ENCODE measurements around the gene PMP22. TPM values are rescaled to one million over a fixed set of nuclear protein-coding genes. Genes with fewer than 3 reads are reported as not detected.

The PMP22 gene
- polyA plus RNA-seq, 1 donor (not counting 4 experiments of a cell fraction or from before 2014, with no cell fraction given) = 7.9 TPM

DNA sequence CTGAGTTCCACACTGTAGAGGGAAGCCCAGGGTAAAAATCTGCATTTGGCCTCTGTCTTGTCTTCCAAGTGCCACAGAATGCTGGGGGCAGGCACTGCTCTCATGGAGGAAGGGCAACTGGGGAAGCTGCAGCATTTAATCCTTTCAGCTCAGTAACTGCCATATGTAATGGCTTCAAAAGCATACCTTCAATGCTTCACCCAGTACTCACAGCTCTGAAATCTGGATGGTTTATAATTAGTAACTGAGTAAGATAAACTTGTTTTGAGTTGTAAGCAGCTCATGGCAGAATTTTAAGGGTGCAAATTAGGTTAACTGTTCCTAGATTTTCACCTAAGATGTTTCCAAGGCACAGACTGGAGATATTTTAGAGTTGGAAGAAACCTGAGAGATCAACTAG is 24.5 kb downstream of the PMP22 start:
- H3K27ac ChIP-seq (ENCODE audit: control insufficient read depth, insufficient read depth, low read length) = no peak overlapping the region
- no peak for FAIRE-seq
- no peaks in the 10 kb centered on the region for H3K9me1 ChIP-seq (ENCODE audit: control insufficient read depth, extremely low read depth, insufficient read depth, low read length)
- no peaks in the 10 kb centered on the region for H3K36me3 ChIP-seq (ENCODE audit: control insufficient read depth in 2 of 2, extremely low read depth in 1 of 2, insufficient read depth in 2 of 2, low read length in 2 of 2)
- H3K4me2 ChIP-seq (ENCODE audit: control insufficient read depth, extremely low read depth, insufficient read depth, low read depth, low read length) = no peak overlapping the region
- no peaks in the 10 kb centered on the region for H4K20me1 ChIP-seq (ENCODE audit: control insufficient read depth, extremely low read depth, insufficient read depth, low read length)
- no peaks in the 10 kb centered on the region for H3K79me2 ChIP-seq (ENCODE audit: control insufficient read depth, insufficient read depth, low read length)
- H3K4me3 ChIP-seq (ENCODE audit: control insufficient read depth in 2 of 3, extremely low read depth in 1 of 3, insufficient read depth in 2 of 3, low read depth in 1 of 3, low read length in 3 of 3) = no peak overlapping the region
- no peak for DNase-seq (ENCODE audit: low read depth, low spot score)
- no peaks in the 10 kb centered on the region for H3K27me3 ChIP-seq (ENCODE audit: control insufficient read depth, extremely low read depth, insufficient read depth, low read length)
- H3K4me1 ChIP-seq (ENCODE audit: control insufficient read depth, extremely low read depth, insufficient read depth, low read length) = no peaks in the 10 kb centered on the region
- no peaks in the 10 kb centered on the region for H3K9me3 ChIP-seq (ENCODE audit: control insufficient read depth, low read depth, low read length)
- dilution Hi-C loops (cut with MboI; ENCODE audit: extremely low pct_ligation_motif_present, low sequenced_read_pairs) = no loop called here
- H2AFZ ChIP-seq (ENCODE audit: control insufficient read depth, low read length) = no peak overlapping the region
- H3K9ac ChIP-seq (ENCODE audit: control insufficient read depth, extremely low read depth, insufficient read depth, low read length) = no peak overlapping the region
- no peak for TF ChIP-seq EZH2 (IDR thresholded peaks at IDR 0.05; ENCODE audit: low read length)
- TF ChIP-seq, protein P1, sequence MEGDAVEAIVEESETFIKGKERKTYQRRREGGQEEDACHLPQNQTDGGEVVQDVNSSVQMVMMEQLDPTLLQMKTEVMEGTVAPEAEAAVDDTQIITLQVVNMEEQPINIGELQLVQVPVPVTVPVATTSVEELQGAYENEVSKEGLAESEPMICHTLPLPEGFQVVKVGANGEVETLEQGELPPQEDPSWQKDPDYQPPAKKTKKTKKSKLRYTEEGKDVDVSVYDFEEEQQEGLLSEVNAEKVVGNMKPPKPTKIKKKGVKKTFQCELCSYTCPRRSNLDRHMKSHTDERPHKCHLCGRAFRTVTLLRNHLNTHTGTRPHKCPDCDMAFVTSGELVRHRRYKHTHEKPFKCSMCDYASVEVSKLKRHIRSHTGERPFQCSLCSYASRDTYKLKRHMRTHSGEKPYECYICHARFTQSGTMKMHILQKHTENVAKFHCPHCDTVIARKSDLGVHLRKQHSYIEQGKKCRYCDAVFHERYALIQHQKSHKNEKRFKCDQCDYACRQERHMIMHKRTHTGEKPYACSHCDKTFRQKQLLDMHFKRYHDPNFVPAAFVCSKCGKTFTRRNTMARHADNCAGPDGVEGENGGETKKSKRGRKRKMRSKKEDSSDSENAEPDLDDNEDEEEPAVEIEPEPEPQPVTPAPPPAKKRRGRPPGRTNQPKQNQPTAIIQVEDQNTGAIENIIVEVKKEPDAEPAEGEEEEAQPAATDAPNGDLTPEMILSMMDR (optimal IDR thresholded peaks at IDR 0.05 in 1 of 3, IDR thresholded peaks at IDR 0.05 in 1 of 3, conservative IDR thresholded peaks at IDR 0.05 in 1 of 3; ENCODE audit: extremely low read depth in 1 of 3, insufficient read depth in 2 of 3, low read length in 3 of 3) = no peak

DNA sequence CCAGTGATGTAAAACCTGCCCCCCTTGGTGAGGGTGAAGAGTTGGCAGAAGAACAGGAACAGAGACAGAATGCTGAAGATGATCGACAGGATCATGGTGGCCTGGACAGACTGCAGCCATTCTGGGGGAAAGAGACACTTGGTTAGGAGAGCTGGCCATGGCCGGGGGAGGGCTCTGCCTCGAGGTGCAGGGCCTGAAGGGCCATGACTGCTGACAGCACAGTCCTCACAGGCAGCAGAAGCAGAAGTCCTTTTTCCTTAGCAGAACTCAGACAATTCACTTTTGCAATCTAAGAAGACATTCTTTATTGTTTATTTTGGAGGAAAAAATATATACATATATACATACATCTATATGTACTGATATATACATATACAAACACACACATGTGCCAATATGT is 25.6 kb downstream of the PMP22 start:
- dilution Hi-C loops (cut with MboI; ENCODE audit: extremely low pct_ligation_motif_present, low sequenced_read_pairs) = no loop called here
- Histone ChIP-seq H3K9me3 (ENCODE audit: control insufficient read depth, low read depth, low read length) (no peaks in the 10 kb centered on the region), H3K4me2 (ENCODE audit: control insufficient read depth, extremely low read depth, insufficient read depth, low read depth, low read length) (no peak overlapping the region), H3K27me3 (ENCODE audit: control insufficient read depth, extremely low read depth, insufficient read depth, low read length) (no peaks in the 10 kb centered on the region), H3K9me1 (ENCODE audit: control insufficient read depth, extremely low read depth, insufficient read depth, low read length) (no peaks in the 10 kb centered on the region), H3K4me3 (ENCODE audit: control insufficient read depth in 2 of 3, extremely low read depth in 1 of 3, insufficient read depth in 2 of 3, low read depth in 1 of 3, low read length in 3 of 3) (no peak overlapping the region), H3K9ac (ENCODE audit: control insufficient read depth, extremely low read depth, insufficient read depth, low read length) (no peak overlapping the region), H3K36me3 (ENCODE audit: control insufficient read depth in 2 of 2, extremely low read depth in 1 of 2, insufficient read depth in 2 of 2, low read length in 2 of 2) (no peaks in the 10 kb centered on the region), H2AFZ (ENCODE audit: control insufficient read depth, low read length) (no peak overlapping the region), H3K27ac (ENCODE audit: control insufficient read depth, insufficient read depth, low read length) (no peak overlapping the region), H3K79me2 (ENCODE audit: control insufficient read depth, insufficient read depth, low read length) (no peaks in the 10 kb centered on the region), H4K20me1 (ENCODE audit: control insufficient read depth, extremely low read depth, insufficient read depth, low read length) (no peaks in the 10 kb centered on the region), H3K4me1 (ENCODE audit: control insufficient read depth, extremely low read depth, insufficient read depth, low read length) (no peaks in the 10 kb centered on the region)
- FAIRE-seq (no peak), DNase-seq (ENCODE audit: low read depth, low spot score) (no peak)
- no peak for TF ChIP-seq EZH2 (IDR thresholded peaks at IDR 0.05; ENCODE audit: low read length)
- TF ChIP-seq, protein P1 (optimal IDR thresholded peaks at IDR 0.05 in 1 of 3, IDR thresholded peaks at IDR 0.05 in 1 of 3, conservative IDR thresholded peaks at IDR 0.05 in 1 of 3; ENCODE audit: extremely low read depth in 1 of 3, insufficient read depth in 2 of 3, low read length in 3 of 3) = no peak
